GM20431 (cell line): Measurements from ENCODE around the gene DLG5.

Experiments
- in situ Hi-C: fragments of 300-500 bp; cut with MseI, MboI; formaldehyde crosslinking; loops from one replicate; pipeline ENCODE4 v1.15.0; 2020; ENCODE audit warnings: low sequenced_read_pairs; ENCODE audit not compliant: unreplicated experiment

The DLG5 gene

GRCh38 chr10:77919713-77920108 is 6.8 kb downstream of the DLG5 start:
- in situ Hi-C loops, result no loop called here

GRCh38 chr10:77915319-77916105 is 11.0 kb downstream of the DLG5 start:
- in situ Hi-C loops, result no loop called here

- in situ Hi-C loops, result no loop called here
These were observed 13.5 kb downstream of the DLG5 start for GRCh38 chr10:77913090-77913489.

GRCh38 chr10:77912576-77912975 is 14.0 kb downstream of the DLG5 start:
- in situ Hi-C loops, result no loop called here

GRCh38 chr10:77911535-77912123 is 14.9 kb downstream of the DLG5 start:
- in situ Hi-C loops, result no loop called here

GRCh38 chr10:77910524-77911145 is 15.9 kb downstream of the DLG5 start:
- in situ Hi-C loops, result no loop called here

- in situ Hi-C loops, result no loop called here
These were observed 16.7 kb downstream of the DLG5 start for GRCh38 chr10:77909749-77910375.

GRCh38 chr10:77909021-77909748 is 17.4 kb downstream of the DLG5 start:
- in situ Hi-C loops, result no loop called here

- in situ Hi-C loops, result no loop called here
These were observed 18.4 kb downstream of the DLG5 start for GRCh38 chr10:77907900-77908717.

GRCh38 chr10:77907462-77907861 is 19.1 kb downstream of the DLG5 start:
- in situ Hi-C loops, result no loop called here

GRCh38 chr10:77906951-77907421 is 19.6 kb downstream of the DLG5 start:
- in situ Hi-C loops, result no loop called here

GRCh38 chr10:77905781-77906180 is 20.8 kb downstream of the DLG5 start:
- in situ Hi-C loops, result no loop called here

GRCh38 chr10:77905086-77905748 is 21.3 kb downstream of the DLG5 start:
- in situ Hi-C loops, result no loop called here

GRCh38 chr10:77904100-77904840 is 22.3 kb downstream of the DLG5 start:
- in situ Hi-C loops, result no loop called here

GRCh38 chr10:77902159-77902558 is 24.4 kb downstream of the DLG5 start:
- in situ Hi-C loops, result no loop called here

- in situ Hi-C loops, result no loop called here
These were observed 24.8 kb downstream of the DLG5 start for GRCh38 chr10:77901743-77902142.

GRCh38 chr10:77899690-77900089 is 26.9 kb downstream of the DLG5 start:
- in situ Hi-C loops, result no loop called here

- in situ Hi-C loops, result no loop called here
These were observed 27.5 kb downstream of the DLG5 start for GRCh38 chr10:77899080-77899477.
